ENCODE measurements around the gene ZNF132.

DNA sequence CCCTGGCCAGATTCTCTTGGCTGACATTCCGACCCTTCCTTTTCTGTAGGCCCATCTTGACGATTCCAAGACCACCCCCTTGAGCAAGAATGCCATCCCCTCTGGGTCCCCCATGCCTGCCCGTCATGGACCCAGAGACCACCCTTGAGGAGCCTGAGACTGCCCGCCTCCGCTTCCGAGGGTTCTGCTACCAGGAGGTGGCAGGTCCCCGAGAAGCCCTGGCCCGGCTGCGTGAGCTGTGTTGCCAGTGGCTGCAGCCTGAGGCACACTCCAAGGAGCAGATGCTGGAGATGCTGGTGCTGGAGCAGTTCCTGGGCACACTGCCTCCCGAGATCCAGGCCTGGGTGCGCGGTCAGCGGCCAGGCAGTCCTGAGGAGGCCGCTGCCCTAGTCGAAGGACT, 37.2 kb upstream of the ZNF132 start:
- TF ChIP-seq, protein P1, sequence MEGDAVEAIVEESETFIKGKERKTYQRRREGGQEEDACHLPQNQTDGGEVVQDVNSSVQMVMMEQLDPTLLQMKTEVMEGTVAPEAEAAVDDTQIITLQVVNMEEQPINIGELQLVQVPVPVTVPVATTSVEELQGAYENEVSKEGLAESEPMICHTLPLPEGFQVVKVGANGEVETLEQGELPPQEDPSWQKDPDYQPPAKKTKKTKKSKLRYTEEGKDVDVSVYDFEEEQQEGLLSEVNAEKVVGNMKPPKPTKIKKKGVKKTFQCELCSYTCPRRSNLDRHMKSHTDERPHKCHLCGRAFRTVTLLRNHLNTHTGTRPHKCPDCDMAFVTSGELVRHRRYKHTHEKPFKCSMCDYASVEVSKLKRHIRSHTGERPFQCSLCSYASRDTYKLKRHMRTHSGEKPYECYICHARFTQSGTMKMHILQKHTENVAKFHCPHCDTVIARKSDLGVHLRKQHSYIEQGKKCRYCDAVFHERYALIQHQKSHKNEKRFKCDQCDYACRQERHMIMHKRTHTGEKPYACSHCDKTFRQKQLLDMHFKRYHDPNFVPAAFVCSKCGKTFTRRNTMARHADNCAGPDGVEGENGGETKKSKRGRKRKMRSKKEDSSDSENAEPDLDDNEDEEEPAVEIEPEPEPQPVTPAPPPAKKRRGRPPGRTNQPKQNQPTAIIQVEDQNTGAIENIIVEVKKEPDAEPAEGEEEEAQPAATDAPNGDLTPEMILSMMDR (IDR thresholded peaks at IDR 0.05) = no peak
- TF ChIP-seq POLR2A (IDR thresholded peaks at IDR 0.05) = no peak
